ENCODE results near the gene FRMD1. TPM values are rescaled to one million over a fixed set of nuclear protein-coding genes. Genes with fewer than 3 reads are reported as not detected.

Gene FRMD1
- total and polyA plus RNA-seq, 12 donors, result 0.12 to 1.3 (median 0.21) TPM; not detected in 4

- intact Hi-C loops (cut with DNase I), result no loop called here
- WGBS, 2 donors, result 80 to 84% methylated on average over 13 of the region's 13 CpGs
- TF ChIP-seq CTCF (IDR thresholded peaks at IDR 0.05), result no peak
Observed at GRCh38 chr6:168073937-168074730, 4.9 kb downstream of the FRMD1 start.

DNA sequence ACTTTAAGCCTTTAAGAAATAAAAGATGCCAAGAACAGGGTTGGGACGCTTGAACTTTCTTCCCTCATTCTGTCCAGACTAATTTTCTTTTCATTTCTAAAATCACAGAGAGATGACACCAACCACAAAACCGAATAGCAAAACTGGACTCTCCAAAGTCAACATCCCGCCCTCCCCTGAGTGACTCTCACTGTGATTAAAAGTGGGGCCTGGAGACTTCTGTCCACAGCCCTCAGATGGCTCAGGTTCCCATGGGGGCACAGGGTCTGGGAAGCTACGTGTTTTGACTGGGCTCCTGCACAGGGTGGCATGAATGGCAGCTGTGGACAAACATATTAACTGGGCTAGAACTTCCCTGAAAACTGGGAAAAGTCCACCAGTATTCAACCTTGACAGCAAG, 6.3 kb downstream of the FRMD1 start:
- no peak for TF ChIP-seq CTCF (IDR thresholded peaks at IDR 0.05)
- no peak for DNase-seq
- no peaks in the 10 kb centered on the region for H3K36me3 ChIP-seq
- no peaks in the 10 kb centered on the region for H3K27me3 ChIP-seq
- H3K4me3 ChIP-seq, result no peak overlapping the region
- no peaks in the 10 kb centered on the region for H3K9me3 ChIP-seq
- WGBS, 2 donors, result 78 to 83% methylated on average over 4 of the region's 4 CpGs
- no peak overlapping the region for H3K27ac ChIP-seq
- no peaks in the 10 kb centered on the region for H3K4me1 ChIP-seq
- intact Hi-C loops (cut with DNase I), result no loop called here
- ATAC-seq, result no peak

More at GRCh38 chr6:168073937-168074730, 4.9 kb downstream of the FRMD1 start:
- Histone ChIP-seq H3K4me1 (peaks cover 0 to 5% (median 3%) of the 10 kb centered on the region in 9 donors), H3K4me3 (no peak overlapping the region), H3K9me3 (no peaks in the 10 kb centered on the region), H3K36me3 (no peaks in the 10 kb centered on the region), H3K27me3 (no peaks in the 10 kb centered on the region), H3K27ac (no peak overlapping the region)
- DNase-seq (no peak), ATAC-seq (no peak)

- no peaks in the 10 kb centered on the region for H3K4me1 ChIP-seq
- DNase-seq, result no peak
- H3K36me3 ChIP-seq, result no peaks in the 10 kb centered on the region
- no peaks in the 10 kb centered on the region for H3K27me3 ChIP-seq
- 93 to 95% methylated on average over 24 of the region's 24 CpGs for WGBS, 2 donors
- H3K4me3 ChIP-seq, result no peak overlapping the region
- no peak overlapping the region for H3K27ac ChIP-seq
- H3K9me3 ChIP-seq, result no peaks in the 10 kb centered on the region
- no peak for ATAC-seq
- no peak for TF ChIP-seq CTCF (IDR thresholded peaks at IDR 0.05)
- intact Hi-C loops (cut with DNase I), result no loop called here
Observed at GRCh38 chr6:168072261-168072660, 6.8 kb downstream of the FRMD1 start.

DNA sequence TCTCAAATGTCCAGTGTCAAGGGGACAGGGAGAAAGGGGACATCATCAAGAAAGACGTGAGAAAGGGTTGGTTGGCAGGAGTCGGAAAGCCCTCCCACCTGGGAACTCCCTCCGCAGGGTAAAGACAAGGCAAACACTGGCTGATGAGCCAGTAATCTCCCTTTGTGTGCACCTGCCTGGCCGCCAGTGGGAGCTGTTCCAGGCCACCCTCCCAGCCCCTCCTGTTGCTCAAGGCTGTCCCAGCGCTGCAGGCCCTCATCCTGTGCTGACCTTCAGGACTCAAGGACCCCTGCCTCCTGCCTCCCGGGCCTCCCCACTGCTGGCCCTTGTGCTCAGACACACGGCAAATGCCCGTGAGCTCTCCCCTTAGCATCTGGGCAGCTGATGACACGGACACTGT, 7.4 kb downstream of the FRMD1 start:
- no peak for DNase-seq
- no peaks in the 10 kb centered on the region for H3K36me3 ChIP-seq
- H3K9me3 ChIP-seq, result no peaks in the 10 kb centered on the region
- no peaks in the 10 kb centered on the region for H3K27me3 ChIP-seq
- WGBS, 2 donors, result 92 to 94% methylated on average over 9 of the region's 9 CpGs
- ATAC-seq, result no peak
- H3K4me3 ChIP-seq, result no peak overlapping the region
- no peaks in the 10 kb centered on the region for H3K4me1 ChIP-seq
- intact Hi-C loops (cut with DNase I), result no loop called here
- TF ChIP-seq CTCF (IDR thresholded peaks at IDR 0.05), result no peak
- H3K27ac ChIP-seq, result no peak overlapping the region

Data from heart right ventricle (tissue), 16 donors.